ENCODE results near the gene SLC39A11.

DNA sequence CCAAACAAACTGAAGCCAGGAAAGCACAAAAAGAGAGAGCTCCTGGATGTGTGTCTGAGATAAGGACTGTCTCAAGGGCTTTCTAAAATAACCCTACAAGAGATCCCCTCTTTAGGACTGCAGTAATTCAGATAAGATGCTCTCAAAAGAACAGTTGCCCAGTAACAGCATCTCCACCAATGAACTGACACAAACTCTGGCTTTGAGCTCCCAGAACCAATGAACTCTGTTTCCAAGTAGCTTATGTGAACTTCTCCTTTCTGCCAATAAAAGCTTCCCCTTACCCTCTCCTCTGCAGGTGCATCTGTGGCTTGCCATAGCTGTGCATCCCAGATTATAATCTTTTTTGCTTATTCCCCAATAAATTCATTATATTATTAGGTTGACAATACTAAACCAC lies 421.5 kb downstream of the SLC39A11 start:
- TF ChIP-seq CTCF (IDR thresholded peaks at IDR 0.05; ENCODE audit: low read depth, low read length, missing input control) (no peak), RAD21 (IDR thresholded peaks at IDR 0.05) (no peak), HNF4G (IDR thresholded peaks at IDR 0.05) (no peak), SP1 (IDR thresholded peaks at IDR 0.05) (no peak), MAX (IDR thresholded peaks at IDR 0.05) (no peak), GABPA (IDR thresholded peaks at IDR 0.05 in 1 of 2, conservative IDR thresholded peaks at IDR 0.05 in 1 of 2) (no peak), ZBTB33 (IDR thresholded peaks at IDR 0.05) (no peak), REST (IDR thresholded peaks at IDR 0.05) (no peak), ATF3 (IDR thresholded peaks at IDR 0.05) (no peak), YY1 (IDR thresholded peaks at IDR 0.05) (no peak), TAF1 (conservative IDR thresholded peaks at IDR 0.05) (no peak)
